Parathyroid adenoma (tissue), 2 donors: ENCODE measurements around the gene RPRML.
A peak's percentile ranks its signal among the peaks of the same experiment; 100 is the strongest.

Experiments
- H2AFZ ChIP-seq: fragments of 300-600 bp; sonication (generic); one replicate; pipeline ENCODE4 v1.7.0; 2017; ENCODE audit warnings: antibody characterized with exemption, mild to moderate bottlenecking
- H3K27ac ChIP-seq: fragments of 300-600 bp; sonication (generic); one replicate; pipeline ENCODE4 v1.7.0; 2017
- H3K27me3 ChIP-seq: fragments of 300-600 bp; sonication (generic); one replicate; pipeline ENCODE4 v1.7.0; 2017; ENCODE audit warnings: low read length; ENCODE audit not compliant: control insufficient read depth, insufficient read depth
- H3K36me3 ChIP-seq: fragments of 300-600 bp; sonication (generic); one replicate; pipeline ENCODE4 v1.7.0; 2017; ENCODE audit warnings: low read length; ENCODE audit not compliant: control insufficient read depth, insufficient read depth
- H3K4me1 ChIP-seq: fragments of 300-600 bp; sonication (generic); one replicate; pipeline ENCODE4 v1.7.0; 2017; ENCODE audit warnings: control low read depth
- H3K4me2 ChIP-seq: fragments of 300-600 bp; sonication (generic); one replicate; pipeline ENCODE4 v1.7.0; 2017; ENCODE audit warnings: low read length
- H3K4me3 ChIP-seq: fragments of 300-600 bp; sonication (generic); one replicate; pipeline ENCODE4 v1.7.0; 2017; ENCODE audit warnings: low read depth, low read length
- H3K79me2 ChIP-seq: fragments of 300-600 bp; sonication (generic); one replicate; pipeline ENCODE4 v1.7.0; 2017; ENCODE audit warnings: control low read depth
- H3K9ac ChIP-seq: fragments of 300-600 bp; sonication (generic); one replicate; pipeline ENCODE4 v1.7.0; 2017; ENCODE audit warnings: mild to moderate bottlenecking
- H3K9me3 ChIP-seq: fragments of 300-600 bp; sonication (generic); one replicate; pipeline ENCODE4 v1.7.0; 2017; ENCODE audit warnings: low read length; ENCODE audit not compliant: control insufficient read depth
- CTCF ChIP-seq: fragments of 300-600 bp; sonication (generic); IDR thresholded peaks from one replicate; pipeline ENCODE4 v1.7.0; 2017; ENCODE audit warnings: antibody characterized with exemption, mild to moderate bottlenecking
- donor health status: primary hyperparathyroidism.

The RPRML gene

GRCh38 chr17:46977348-46977747 is 1.7 kb downstream of the RPRML start:
- Histone ChIP-seq H2AFZ (peak overlapping the region; percentile 15), H3K79me2 (no peaks in the 10 kb centered on the region), H3K9ac (no peak overlapping the region), H3K4me3 (no peak overlapping the region), H3K4me1 (no peaks in the 10 kb centered on the region), H3K4me2 (no peak overlapping the region), H3K27me3 (no peaks in the 10 kb centered on the region), H3K36me3 (no peaks in the 10 kb centered on the region), H3K9me3 (no peaks in the 10 kb centered on the region), H3K27ac (no peak overlapping the region)
- peak; percentile 7 for TF ChIP-seq CTCF

GRCh38 chr17:46976626-46977270 is 2.3 kb downstream of the RPRML start:
- Histone ChIP-seq H3K27me3 (no peaks in the 10 kb centered on the region), H3K9ac (no peak overlapping the region), H3K4me1 (no peaks in the 10 kb centered on the region), H3K27ac (no peak overlapping the region), H2AFZ (no peak overlapping the region), H3K9me3 (no peaks in the 10 kb centered on the region), H3K4me3 (no peak overlapping the region), H3K36me3 (no peaks in the 10 kb centered on the region), H3K79me2 (no peaks in the 10 kb centered on the region), H3K4me2 (no peak overlapping the region)
- no peak for TF ChIP-seq CTCF

- Histone ChIP-seq H3K4me3 (no peak overlapping the region), H3K27ac (no peak overlapping the region), H3K9ac (no peak overlapping the region), H2AFZ (no peak overlapping the region), H3K9me3 (no peaks in the 10 kb centered on the region), H3K79me2 (no peaks in the 10 kb centered on the region), H3K4me2 (no peak overlapping the region), H3K27me3 (no peaks in the 10 kb centered on the region), H3K4me1 (no peaks in the 10 kb centered on the region), H3K36me3 (no peaks in the 10 kb centered on the region)
- TF ChIP-seq CTCF, result no peak
Observed at GRCh38 chr17:46975287-46975686, 3.8 kb downstream of the RPRML start.

GRCh38 chr17:46974086-46974485 is 5.0 kb downstream of the RPRML start:
- H3K4me2 ChIP-seq, result no peak overlapping the region
- H3K4me1 ChIP-seq, result no peaks in the 10 kb centered on the region
- H3K4me3 ChIP-seq, result no peak overlapping the region
- H3K36me3 ChIP-seq, result no peaks in the 10 kb centered on the region
- no peak overlapping the region for H3K9ac ChIP-seq
- no peaks in the 10 kb centered on the region for H3K9me3 ChIP-seq
- H2AFZ ChIP-seq, result no peak overlapping the region
- no peaks in the 10 kb centered on the region for H3K79me2 ChIP-seq
- H3K27ac ChIP-seq, result no peak overlapping the region
- TF ChIP-seq CTCF, result no peak
- no peaks in the 10 kb centered on the region for H3K27me3 ChIP-seq

- Histone ChIP-seq H3K9ac (no peak overlapping the region), H2AFZ (no peak overlapping the region), H3K4me1 (no peaks in the 10 kb centered on the region), H3K27ac (no peak overlapping the region), H3K79me2 (no peaks in the 10 kb centered on the region), H3K9me3 (no peaks in the 10 kb centered on the region), H3K36me3 (no peaks in the 10 kb centered on the region), H3K4me2 (no peak overlapping the region), H3K4me3 (no peak overlapping the region), H3K27me3 (no peaks in the 10 kb centered on the region)
- no peak for TF ChIP-seq CTCF
Observed at GRCh38 chr17:46972346-46972745, 6.7 kb downstream of the RPRML start.
